ENCODE results near the gene SNRK.

SNRK gene

DNA sequence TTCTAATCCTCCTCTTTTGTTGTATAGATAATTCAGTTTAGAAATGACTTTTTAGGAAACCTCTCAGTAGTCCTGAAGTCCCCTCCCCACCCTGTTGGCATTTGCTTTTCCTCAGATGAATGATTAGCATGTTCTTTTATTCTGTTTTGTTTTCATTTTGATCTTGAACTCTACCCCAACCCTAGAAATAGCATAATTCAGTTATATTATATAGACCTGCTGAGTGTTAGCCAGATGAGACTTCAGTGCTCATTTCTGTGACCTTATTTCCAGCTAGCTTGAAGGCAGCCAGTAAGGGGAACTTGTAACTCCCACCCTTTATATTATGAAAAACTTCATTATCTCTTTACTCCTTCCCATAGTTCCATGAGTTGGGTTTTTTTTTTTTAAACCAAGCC is 41.2 kb downstream of the SNRK start:
- H3K9me3 ChIP-seq (ENCODE audit: low read length) = peaks cover 3% of the 10 kb centered on the region
- no peak overlapping the region for H3K4me3 ChIP-seq (ENCODE audit: low read length)
- H3K4me1 ChIP-seq (ENCODE audit: insufficient read depth, low read length) = peaks cover 33% of the 10 kb centered on the region
- no peaks in the 10 kb centered on the region for H3K27me3 ChIP-seq (ENCODE audit: insufficient read depth, low read length)
- H2AFZ ChIP-seq (ENCODE audit: low read depth, low read length) = no peak overlapping the region
- peaks cover 4% of the 10 kb centered on the region for H3K36me3 ChIP-seq (ENCODE audit: insufficient read depth, low read length)

DNA sequence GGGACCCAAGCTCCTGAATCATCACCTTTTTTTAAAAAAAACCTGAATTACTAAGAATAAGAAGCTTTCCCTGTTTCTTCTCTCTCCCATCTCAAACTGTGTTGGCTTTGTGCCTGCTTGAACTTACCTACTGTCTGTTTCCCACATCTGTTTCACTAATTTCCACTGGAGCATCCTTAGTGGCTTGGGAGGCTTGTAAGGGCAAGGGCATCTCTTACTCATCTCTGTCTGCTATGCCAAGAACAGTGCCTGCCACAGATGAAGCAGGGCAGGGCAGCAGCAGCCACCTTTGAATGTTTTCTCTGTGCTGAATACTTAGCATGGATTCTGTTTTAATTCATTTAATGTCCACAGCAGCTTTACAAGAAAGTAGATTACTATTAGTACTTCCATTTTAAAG is 42.3 kb downstream of the SNRK start:
- Histone ChIP-seq H3K9me3 (ENCODE audit: low read length) (no peaks in the 10 kb centered on the region), H3K36me3 (ENCODE audit: insufficient read depth, low read length) (peaks cover 5% of the 10 kb centered on the region), H3K4me3 (ENCODE audit: low read length) (no peak overlapping the region), H3K4me1 (ENCODE audit: insufficient read depth, low read length) (peaks cover 33% of the 10 kb centered on the region), H2AFZ (ENCODE audit: low read depth, low read length) (no peak overlapping the region), H3K27me3 (ENCODE audit: insufficient read depth, low read length) (no peaks in the 10 kb centered on the region)

DNA sequence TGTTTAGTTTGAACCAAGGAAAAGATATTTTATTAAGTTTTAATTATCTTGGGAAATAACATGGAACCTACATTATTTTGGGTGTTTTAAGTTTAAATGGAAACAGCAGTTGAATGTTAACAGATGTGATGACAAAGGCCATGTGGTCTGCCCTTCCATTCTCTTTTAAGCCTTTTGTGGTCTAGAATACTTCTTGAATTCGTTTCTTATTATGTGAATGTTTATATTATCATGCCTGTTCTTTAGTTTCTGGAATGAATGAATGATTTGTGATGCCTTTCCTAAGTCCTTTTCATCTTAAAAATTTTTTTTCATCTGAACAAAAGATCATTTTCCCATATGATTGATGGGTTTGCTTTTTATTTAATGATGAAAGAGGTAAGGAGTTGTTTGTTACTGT is 44.6 kb downstream of the SNRK start:
- Histone ChIP-seq H3K9me3 (ENCODE audit: low read length) (peaks cover 6% of the 10 kb centered on the region), H3K4me3 (ENCODE audit: low read length) (no peak overlapping the region), H2AFZ (ENCODE audit: low read depth, low read length) (no peak overlapping the region), H3K27me3 (ENCODE audit: insufficient read depth, low read length) (no peaks in the 10 kb centered on the region), H3K36me3 (ENCODE audit: insufficient read depth, low read length) (peaks cover 18% of the 10 kb centered on the region), H3K4me1 (ENCODE audit: insufficient read depth, low read length) (peaks cover 33% of the 10 kb centered on the region)

DNA sequence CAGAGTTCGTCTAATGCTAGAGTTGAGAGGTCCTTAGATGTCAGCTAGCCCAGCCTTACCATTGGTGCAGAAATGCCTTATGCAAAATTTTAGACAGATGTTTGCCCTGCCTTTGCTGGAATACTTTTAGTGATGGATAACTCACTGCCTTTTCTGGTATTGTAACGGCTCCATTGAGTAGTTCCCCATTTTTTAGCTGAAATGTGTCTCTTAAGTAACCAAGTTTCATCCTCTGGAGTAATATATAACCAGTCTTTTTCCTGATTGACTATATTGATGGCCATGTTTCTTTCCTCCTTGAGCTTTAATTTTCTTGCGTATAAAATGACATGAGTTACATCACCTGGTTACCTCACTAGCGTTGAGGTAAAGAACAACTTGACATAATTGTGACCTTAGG is 45.0 kb downstream of the SNRK start:
- H2AFZ ChIP-seq (ENCODE audit: low read depth, low read length) = no peak overlapping the region
- H3K36me3 ChIP-seq (ENCODE audit: insufficient read depth, low read length) = peaks cover 20% of the 10 kb centered on the region
- H3K9me3 ChIP-seq (ENCODE audit: low read length) = peaks cover 10% of the 10 kb centered on the region
- no peak overlapping the region for H3K4me3 ChIP-seq (ENCODE audit: low read length)
- no peaks in the 10 kb centered on the region for H3K27me3 ChIP-seq (ENCODE audit: insufficient read depth, low read length)
- H3K4me1 ChIP-seq (ENCODE audit: insufficient read depth, low read length) = peaks cover 33% of the 10 kb centered on the region

DNA sequence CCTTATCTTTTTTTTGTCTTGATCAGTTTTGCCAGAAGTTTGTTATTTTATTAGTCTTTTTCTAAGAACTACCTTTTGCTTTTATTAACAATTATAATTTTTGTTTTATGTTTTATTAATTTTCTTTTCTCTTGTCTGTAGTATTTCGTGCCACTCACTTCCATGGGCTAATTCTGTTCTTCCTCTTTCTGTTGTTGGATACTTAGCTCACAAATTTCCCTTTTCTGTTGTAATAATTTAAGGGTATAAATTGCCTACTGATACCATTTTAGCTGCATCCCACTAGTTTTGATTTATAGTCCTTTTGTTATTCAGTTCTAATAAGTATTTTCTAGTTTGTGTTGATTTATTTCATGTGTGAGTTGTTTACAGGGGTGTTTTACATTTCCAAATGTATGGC is 48.6 kb downstream of the SNRK start:
- Histone ChIP-seq H3K27me3 (ENCODE audit: insufficient read depth, low read length) (no peaks in the 10 kb centered on the region), H3K9me3 (ENCODE audit: low read length) (peaks cover 29% of the 10 kb centered on the region), H2AFZ (ENCODE audit: low read depth, low read length) (no peak overlapping the region), H3K4me1 (ENCODE audit: insufficient read depth, low read length) (peaks cover 22% of the 10 kb centered on the region), H3K4me3 (ENCODE audit: low read length) (no peak overlapping the region), H3K36me3 (ENCODE audit: insufficient read depth, low read length) (peaks cover 37% of the 10 kb centered on the region)

DNA sequence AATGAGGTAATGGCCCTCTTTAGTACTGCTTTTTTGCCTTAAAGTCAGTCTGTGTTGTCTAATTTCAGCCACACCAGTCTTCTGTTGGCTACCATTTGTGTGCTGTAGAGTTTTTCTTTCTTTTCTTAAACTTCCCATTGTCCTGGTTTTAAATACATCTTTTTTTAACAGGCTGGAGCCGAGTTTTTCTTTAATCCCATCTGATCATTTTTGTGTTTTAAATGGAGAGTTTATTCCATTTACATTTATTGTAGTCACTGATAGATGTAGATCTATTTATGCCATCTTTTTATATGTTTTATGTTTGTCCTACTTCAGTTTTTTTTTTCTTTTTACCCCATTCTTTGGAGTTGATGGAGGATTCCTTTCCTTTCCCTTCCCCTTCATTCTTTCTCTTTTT is 49.5 kb downstream of the SNRK start:
- H2AFZ ChIP-seq (ENCODE audit: low read depth, low read length) = no peak overlapping the region
- peaks cover 14% of the 10 kb centered on the region for H3K4me1 ChIP-seq (ENCODE audit: insufficient read depth, low read length)
- H3K36me3 ChIP-seq (ENCODE audit: insufficient read depth, low read length) = peaks cover 45% of the 10 kb centered on the region
- peaks cover 33% of the 10 kb centered on the region for H3K9me3 ChIP-seq (ENCODE audit: low read length)
- no peak overlapping the region for H3K4me3 ChIP-seq (ENCODE audit: low read length)
- H3K27me3 ChIP-seq (ENCODE audit: insufficient read depth, low read length) = no peaks in the 10 kb centered on the region

DNA sequence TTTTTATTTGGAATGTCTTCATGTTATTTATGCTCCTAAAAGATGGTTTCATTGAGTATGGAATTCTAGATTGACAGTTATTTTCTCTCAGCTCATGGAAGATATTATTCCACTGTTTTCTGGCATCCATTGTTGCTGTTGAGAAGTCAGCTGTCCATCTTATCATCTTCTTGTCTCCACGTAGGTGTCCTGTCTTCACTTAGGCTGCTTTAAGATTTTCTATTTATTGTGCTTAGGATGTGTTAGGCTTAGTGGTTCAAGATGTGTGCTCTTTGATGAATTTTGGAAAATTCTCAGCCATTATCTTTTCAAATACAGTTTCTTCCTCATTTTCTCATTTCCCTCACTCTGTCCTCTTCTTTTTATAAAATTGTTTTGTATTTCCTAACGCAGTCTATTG is 52.0 kb downstream of the SNRK start:
- Histone ChIP-seq H3K27me3 (ENCODE audit: insufficient read depth, low read length) (no peaks in the 10 kb centered on the region), H3K36me3 (ENCODE audit: insufficient read depth, low read length) (peaks cover 52% of the 10 kb centered on the region), H3K4me1 (ENCODE audit: insufficient read depth, low read length) (peaks cover 2% of the 10 kb centered on the region), H2AFZ (ENCODE audit: low read depth, low read length) (no peak overlapping the region), H3K4me3 (ENCODE audit: low read length) (no peak overlapping the region), H3K9me3 (ENCODE audit: low read length) (peaks cover 33% of the 10 kb centered on the region)

DNA sequence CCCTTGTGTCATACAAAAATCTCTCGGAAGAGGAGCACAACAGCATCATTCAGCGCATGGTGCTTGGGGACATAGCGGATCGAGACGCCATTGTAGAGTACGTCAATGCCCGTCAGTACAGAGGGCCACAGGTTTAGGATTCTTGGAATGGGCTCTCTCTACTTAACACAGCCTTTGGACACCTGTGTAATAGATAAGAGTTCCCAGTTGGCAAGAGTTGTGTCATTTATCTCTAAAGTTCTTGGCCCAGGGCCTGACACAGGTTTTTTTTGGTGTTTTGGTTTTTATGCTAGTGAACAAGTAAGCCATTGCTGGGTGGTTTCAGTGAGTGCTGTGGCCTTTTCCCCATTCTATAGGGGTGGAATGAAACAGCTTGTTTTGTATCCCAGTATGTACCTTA is 54.1 kb downstream of the SNRK start:
- peaks cover 50% of the 10 kb centered on the region for H3K36me3 ChIP-seq (ENCODE audit: insufficient read depth, low read length)
- no peak overlapping the region for H3K4me3 ChIP-seq (ENCODE audit: low read length)

DNA sequence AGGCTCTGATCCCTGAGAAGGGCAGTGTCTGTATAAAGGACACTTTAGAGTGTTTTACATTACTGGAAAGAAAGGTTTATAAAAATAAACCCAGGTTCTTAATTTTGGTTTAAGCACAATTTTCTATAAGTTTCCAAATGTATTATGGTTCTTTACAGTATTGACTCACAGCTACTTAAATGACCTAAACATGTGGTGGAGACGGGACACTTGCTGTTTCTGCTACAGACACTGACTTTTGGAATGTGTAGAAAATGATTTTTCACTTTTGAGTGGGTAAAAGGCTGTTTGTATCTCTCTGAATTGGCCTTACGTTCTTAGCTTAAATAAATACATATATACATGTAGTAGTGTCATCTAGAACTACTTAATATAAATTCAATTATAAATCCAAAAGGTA is 55.4 kb downstream of the SNRK start:
- Histone ChIP-seq H3K9me3 (ENCODE audit: low read length) (peaks cover 22% of the 10 kb centered on the region), H3K36me3 (ENCODE audit: insufficient read depth, low read length) (peaks cover 42% of the 10 kb centered on the region), H2AFZ (ENCODE audit: low read depth, low read length) (no peak overlapping the region), H3K27me3 (ENCODE audit: insufficient read depth, low read length) (no peaks in the 10 kb centered on the region), H3K4me1 (ENCODE audit: insufficient read depth, low read length) (peaks cover 17% of the 10 kb centered on the region), H3K4me3 (ENCODE audit: low read length) (no peak overlapping the region)

More for the DNA sequence above, 54.1 kb downstream of the SNRK start:
- H3K4me1 ChIP-seq (ENCODE audit: insufficient read depth, low read length) = peaks cover 17% of the 10 kb centered on the region
- no peak overlapping the region for H2AFZ ChIP-seq (ENCODE audit: low read depth, low read length)
- H3K9me3 ChIP-seq (ENCODE audit: low read length) = peaks cover 29% of the 10 kb centered on the region
- H3K27me3 ChIP-seq (ENCODE audit: insufficient read depth, low read length) = no peaks in the 10 kb centered on the region

DNA sequence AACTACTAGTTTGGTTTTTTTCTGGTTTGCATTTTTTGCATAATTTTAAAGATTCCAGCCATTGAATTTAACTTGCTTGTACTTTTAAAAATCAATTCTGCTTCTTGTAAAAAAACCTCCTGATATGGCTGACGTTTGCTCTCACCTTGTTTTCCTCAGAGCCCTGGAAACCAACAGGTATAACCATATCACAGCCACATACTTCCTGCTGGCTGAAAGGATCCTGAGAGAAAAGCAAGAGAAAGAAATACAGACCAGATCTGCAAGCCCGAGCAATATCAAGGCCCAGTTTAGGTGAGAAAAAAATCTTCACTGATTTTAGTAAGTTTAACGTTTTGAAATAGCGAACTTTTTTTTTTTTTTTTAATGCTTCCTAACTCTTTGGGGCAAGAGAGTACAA is 56.8 kb downstream of the SNRK start:
- Histone ChIP-seq H2AFZ (ENCODE audit: low read depth, low read length) (no peak overlapping the region), H3K4me3 (ENCODE audit: low read length) (no peak overlapping the region), H3K4me1 (ENCODE audit: insufficient read depth, low read length) (peaks cover 17% of the 10 kb centered on the region), H3K27me3 (ENCODE audit: insufficient read depth, low read length) (no peaks in the 10 kb centered on the region), H3K36me3 (ENCODE audit: insufficient read depth, low read length) (peaks cover 50% of the 10 kb centered on the region), H3K9me3 (ENCODE audit: low read length) (peaks cover 16% of the 10 kb centered on the region)

DNA sequence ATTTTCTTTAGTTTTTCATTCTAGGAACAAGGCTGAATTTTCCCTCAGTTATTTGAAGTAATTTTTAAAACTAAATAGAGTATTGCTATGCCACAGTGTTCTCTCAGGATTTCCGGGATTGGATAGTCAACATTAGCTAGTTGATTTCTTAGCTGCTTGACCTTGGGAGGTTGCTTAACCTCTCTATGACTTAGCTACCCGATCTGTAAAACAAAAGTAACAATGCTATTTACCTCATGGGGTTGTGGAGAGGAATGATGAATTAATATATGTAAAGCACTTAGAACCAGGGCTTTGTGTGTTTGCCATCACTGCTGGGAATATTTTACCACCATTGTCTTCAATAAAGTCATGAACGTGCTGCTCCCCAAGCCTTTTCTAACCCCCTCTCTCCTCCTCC is 57.5 kb downstream of the SNRK start:
- Histone ChIP-seq H3K9me3 (ENCODE audit: low read length) (peaks cover 13% of the 10 kb centered on the region), H2AFZ (ENCODE audit: low read depth, low read length) (no peak overlapping the region), H3K36me3 (ENCODE audit: insufficient read depth, low read length) (peaks cover 53% of the 10 kb centered on the region), H3K27me3 (ENCODE audit: insufficient read depth, low read length) (no peaks in the 10 kb centered on the region), H3K4me3 (ENCODE audit: low read length) (no peak overlapping the region), H3K4me1 (ENCODE audit: insufficient read depth, low read length) (peaks cover 17% of the 10 kb centered on the region)

DNA sequence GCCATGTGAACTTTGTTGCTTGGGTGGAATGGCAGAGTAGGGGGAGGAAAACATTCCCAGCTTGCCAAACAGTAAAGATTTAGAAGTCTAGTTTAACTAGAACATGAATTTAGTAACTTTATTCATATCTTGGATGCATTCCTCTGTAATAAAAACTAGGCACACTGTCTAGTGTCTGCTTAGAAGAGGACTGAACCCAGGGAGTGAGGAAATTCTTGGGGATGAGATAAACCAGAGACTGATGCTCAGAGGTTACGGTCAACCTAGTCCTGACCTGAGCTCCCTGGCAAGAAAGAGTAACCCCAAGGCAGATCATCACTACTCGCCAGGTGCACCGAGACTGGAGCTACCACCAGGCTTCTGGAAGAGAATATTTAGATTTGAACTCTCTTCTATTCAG is 58.2 kb downstream of the SNRK start:
- Histone ChIP-seq H3K36me3 (ENCODE audit: insufficient read depth, low read length) (peaks cover 48% of the 10 kb centered on the region), H3K9me3 (ENCODE audit: low read length) (peaks cover 8% of the 10 kb centered on the region), H3K4me1 (ENCODE audit: insufficient read depth, low read length) (peaks cover 17% of the 10 kb centered on the region), H3K4me3 (ENCODE audit: low read length) (no peak overlapping the region), H3K27me3 (ENCODE audit: insufficient read depth, low read length) (no peaks in the 10 kb centered on the region), H2AFZ (ENCODE audit: low read depth, low read length) (no peak overlapping the region)

DNA sequence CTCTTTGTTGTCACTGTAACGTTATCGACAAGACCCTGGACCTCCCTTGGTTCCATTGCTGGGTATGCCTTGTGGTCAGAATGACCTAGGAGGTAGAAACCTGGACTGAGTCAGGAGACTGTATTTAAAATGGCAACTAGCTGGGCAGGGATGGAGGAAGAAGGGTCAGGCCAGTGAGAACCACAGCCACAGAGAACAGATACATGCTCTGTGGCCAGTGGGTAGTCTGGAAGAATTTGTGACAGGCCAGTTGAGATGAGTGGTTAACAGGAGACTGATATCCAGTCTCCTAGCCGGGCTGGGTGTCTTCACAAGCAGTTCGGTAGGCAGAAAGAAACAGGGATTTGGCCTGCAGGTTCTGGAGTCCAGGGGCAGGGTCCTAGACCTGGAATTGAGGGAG is 58.9 kb downstream of the SNRK start:
- Histone ChIP-seq H3K36me3 (ENCODE audit: insufficient read depth, low read length) (peaks cover 47% of the 10 kb centered on the region), H3K9me3 (ENCODE audit: low read length) (peaks cover 8% of the 10 kb centered on the region), H3K4me1 (ENCODE audit: insufficient read depth, low read length) (peaks cover 17% of the 10 kb centered on the region), H2AFZ (ENCODE audit: low read depth, low read length) (no peak overlapping the region), H3K4me3 (ENCODE audit: low read length) (no peak overlapping the region), H3K27me3 (ENCODE audit: insufficient read depth, low read length) (no peaks in the 10 kb centered on the region)

DNA sequence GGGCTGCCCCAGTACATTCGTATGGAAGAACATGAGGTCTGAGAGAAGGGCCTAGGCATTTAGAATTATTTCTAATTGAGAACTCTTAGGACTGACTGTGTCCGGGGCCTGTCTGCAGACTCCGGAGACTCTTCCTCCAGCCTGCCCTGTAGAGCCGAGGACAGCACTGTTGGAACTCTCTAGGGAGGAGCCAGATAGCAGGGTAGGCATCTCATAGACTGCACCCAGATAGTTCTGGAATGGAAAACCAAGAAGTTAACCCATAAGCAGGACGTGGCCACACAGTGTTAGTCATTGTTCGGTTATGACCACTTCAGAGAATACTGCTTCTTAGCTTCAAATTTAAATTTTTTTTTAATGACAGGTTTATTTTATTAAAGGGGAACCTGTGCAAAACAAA is 59.5 kb downstream of the SNRK start:
- Histone ChIP-seq H3K4me3 (ENCODE audit: low read length) (no peak overlapping the region), H3K9me3 (ENCODE audit: low read length) (peaks cover 4% of the 10 kb centered on the region), H3K36me3 (ENCODE audit: insufficient read depth, low read length) (peaks cover 41% of the 10 kb centered on the region), H3K27me3 (ENCODE audit: insufficient read depth, low read length) (no peaks in the 10 kb centered on the region), H3K4me1 (ENCODE audit: insufficient read depth, low read length) (peaks cover 17% of the 10 kb centered on the region), H2AFZ (ENCODE audit: low read depth, low read length) (no peak overlapping the region)

Data from neuron (in vitro differentiated cells).